Measurements from ENCODE around the gene RAET1E.
A peak's percentile ranks its signal among the peaks of the same experiment; 100 is the strongest.
"Not testable (repeated sequence)": the region's sequence is repeated elsewhere in the genome, so short reads cannot be mapped to it uniquely, and the experiment has no call there.

The RAET1E gene

DNA sequence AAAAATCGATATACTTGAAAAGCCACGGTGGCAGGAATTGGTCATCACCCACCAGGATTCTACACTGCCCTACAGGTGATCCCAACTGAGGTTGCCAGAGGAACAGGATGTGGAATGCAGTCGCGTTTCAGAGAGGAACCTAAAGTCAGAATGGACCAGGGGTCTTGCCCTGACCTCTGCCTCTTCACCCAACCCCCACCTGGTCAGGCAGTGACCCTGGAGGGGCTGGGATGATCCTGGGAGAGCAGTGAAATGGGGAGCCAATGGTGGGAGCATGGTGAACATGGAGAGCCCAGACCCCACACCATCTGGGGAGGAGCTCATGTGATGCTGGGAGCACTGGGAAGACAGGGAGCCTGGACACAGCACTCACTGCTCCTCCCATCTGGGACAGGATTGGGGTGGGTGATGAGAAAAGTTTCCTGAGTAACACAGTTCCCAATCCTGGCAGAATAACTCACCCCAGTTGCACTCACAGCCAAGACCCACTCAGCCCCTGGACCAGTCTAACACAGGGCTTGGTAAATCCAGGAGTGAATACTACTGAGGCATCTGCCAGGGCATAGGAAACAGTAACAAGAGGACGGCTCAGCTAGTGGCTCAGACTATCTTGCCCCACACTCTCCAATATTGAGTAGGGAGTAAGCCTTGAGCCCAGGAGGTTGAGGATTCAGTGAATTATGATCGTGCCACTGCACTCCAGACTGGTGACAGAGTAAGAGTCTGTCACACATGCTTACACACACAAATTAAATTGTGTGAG lies 42.2 kb upstream of the RAET1E start:
- Histone ChIP-seq H3F3A (ENCODE audit: insufficient read depth) (no peaks in the 10 kb centered on the region; the same call in 1 of the 2 replicates), H3K79me2 (ENCODE audit: insufficient read depth, low read length) (no peaks in the 10 kb centered on the region), H3K36me3 (ENCODE audit: low read length) (no peaks in the 10 kb centered on the region), H4K20me1 (ENCODE audit: low read depth, low read length) (no peaks in the 10 kb centered on the region), H3K9ac (ENCODE audit: low read length) (no peak overlapping the region), H3K27ac (ENCODE audit: low read depth, low read length) (no peak overlapping the region), H3K4me3 (ENCODE audit: insufficient read depth, low read length, poor library complexity, severe bottlenecking) (no peak overlapping the region), H2AFZ (ENCODE audit: low read depth, low read length, severe bottlenecking) (no peak overlapping the region), H3K9me3 (ENCODE audit: insufficient read depth, low read length) (no peaks in the 10 kb centered on the region), H3K9me2 (replicated peaks; ENCODE audit: insufficient read depth, low read length) (no peaks in the 10 kb centered on the region), H3K4me2 (ENCODE audit: low read depth, low read length, poor library complexity, severe bottlenecking) (no peak overlapping the region), H3K27me3 (ENCODE audit: low read length) (no peaks in the 10 kb centered on the region)
- TF ChIP-seq EZH2phosphoT487 (conservative IDR thresholded peaks at IDR 0.05; ENCODE audit: low read length), result no peak
- TF ChIP-seq, protein P1, sequence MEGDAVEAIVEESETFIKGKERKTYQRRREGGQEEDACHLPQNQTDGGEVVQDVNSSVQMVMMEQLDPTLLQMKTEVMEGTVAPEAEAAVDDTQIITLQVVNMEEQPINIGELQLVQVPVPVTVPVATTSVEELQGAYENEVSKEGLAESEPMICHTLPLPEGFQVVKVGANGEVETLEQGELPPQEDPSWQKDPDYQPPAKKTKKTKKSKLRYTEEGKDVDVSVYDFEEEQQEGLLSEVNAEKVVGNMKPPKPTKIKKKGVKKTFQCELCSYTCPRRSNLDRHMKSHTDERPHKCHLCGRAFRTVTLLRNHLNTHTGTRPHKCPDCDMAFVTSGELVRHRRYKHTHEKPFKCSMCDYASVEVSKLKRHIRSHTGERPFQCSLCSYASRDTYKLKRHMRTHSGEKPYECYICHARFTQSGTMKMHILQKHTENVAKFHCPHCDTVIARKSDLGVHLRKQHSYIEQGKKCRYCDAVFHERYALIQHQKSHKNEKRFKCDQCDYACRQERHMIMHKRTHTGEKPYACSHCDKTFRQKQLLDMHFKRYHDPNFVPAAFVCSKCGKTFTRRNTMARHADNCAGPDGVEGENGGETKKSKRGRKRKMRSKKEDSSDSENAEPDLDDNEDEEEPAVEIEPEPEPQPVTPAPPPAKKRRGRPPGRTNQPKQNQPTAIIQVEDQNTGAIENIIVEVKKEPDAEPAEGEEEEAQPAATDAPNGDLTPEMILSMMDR (IDR thresholded peaks at IDR 0.05; ENCODE audit: insufficient read depth, low read length, poor library complexity, severe bottlenecking), result no peak

DNA sequence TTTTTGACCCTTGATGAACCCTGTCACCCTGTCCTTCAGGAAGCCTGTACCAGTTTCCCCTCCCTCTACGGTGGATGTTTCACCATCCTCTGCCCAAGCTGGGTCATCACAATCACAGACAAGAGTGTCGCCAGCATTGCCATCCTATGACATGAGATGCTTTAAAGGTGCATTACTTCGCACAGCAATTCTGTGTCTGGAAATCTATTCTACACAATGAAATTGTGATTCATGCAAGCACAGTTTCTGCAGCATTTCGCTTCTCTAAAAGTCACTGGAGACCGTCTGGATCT lies 41.4 kb upstream of the RAET1E start:
- Histone ChIP-seq H3F3A (ENCODE audit: insufficient read depth) (no peaks in the 10 kb centered on the region; the same call in 1 of the 2 replicates), H3K9ac (ENCODE audit: low read length) (no peak overlapping the region), H3K79me2 (ENCODE audit: insufficient read depth, low read length) (no peaks in the 10 kb centered on the region), H4K20me1 (ENCODE audit: low read depth, low read length) (no peaks in the 10 kb centered on the region), H3K36me3 (ENCODE audit: low read length) (no peaks in the 10 kb centered on the region), H3K9me3 (ENCODE audit: insufficient read depth, low read length) (no peaks in the 10 kb centered on the region), H3K4me2 (ENCODE audit: low read depth, low read length, poor library complexity, severe bottlenecking) (no peak overlapping the region), H2AFZ (ENCODE audit: low read depth, low read length, severe bottlenecking) (no peak overlapping the region), H3K27me3 (ENCODE audit: low read length) (no peaks in the 10 kb centered on the region), H3K9me2 (replicated peaks; ENCODE audit: insufficient read depth, low read length) (no peaks in the 10 kb centered on the region), H3K27ac (ENCODE audit: low read depth, low read length) (no peak overlapping the region), H3K4me3 (ENCODE audit: insufficient read depth, low read length, poor library complexity, severe bottlenecking) (no peak overlapping the region)
- TF ChIP-seq EZH2phosphoT487 (conservative IDR thresholded peaks at IDR 0.05; ENCODE audit: low read length), result no peak
- TF ChIP-seq, protein P1 (IDR thresholded peaks at IDR 0.05; ENCODE audit: insufficient read depth, low read length, poor library complexity, severe bottlenecking), result no peak

DNA sequence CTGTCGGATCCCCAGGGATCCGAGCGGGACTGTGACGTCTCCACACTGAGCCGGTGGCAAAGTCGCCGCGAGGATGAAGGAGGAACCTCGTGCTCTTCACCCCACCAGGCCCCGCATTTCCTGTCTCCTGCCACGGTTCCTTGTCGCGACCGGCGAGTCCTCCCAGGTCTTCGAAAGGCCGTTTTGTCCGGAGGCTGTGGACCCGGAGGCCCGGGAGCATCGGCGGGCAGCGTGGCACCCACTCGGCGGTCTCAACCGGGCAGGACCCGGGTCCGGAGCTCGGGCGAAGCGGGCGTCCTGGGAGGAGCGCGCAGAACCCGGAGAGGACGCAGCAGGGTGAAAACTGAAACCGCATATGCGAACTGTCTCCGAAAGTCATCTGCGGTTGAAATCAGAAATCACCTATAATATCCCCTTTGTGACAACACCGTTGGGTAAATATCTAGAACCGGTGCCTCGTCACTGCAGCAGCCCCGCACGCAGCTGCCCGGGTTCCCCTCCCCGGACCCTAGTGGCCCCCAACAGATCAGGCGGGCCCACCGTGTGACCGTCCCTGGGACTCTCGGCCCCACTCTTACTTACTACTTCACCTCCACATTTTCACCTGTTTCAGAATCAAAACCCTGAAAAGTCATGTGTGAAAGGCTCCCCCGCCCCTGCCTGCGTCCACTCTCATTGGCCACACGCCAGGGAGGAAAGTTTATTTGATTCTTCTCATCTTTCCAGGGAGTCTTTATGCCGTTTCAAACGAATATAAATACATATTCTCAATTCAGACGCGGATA lies 40.9 kb upstream of the RAET1E start:
- Histone ChIP-seq H2AFZ (ENCODE audit: low read depth, low read length, severe bottlenecking) (peak overlapping the region; percentile 92), H3K27me3 (ENCODE audit: low read length) (no peaks in the 10 kb centered on the region)

DNA sequence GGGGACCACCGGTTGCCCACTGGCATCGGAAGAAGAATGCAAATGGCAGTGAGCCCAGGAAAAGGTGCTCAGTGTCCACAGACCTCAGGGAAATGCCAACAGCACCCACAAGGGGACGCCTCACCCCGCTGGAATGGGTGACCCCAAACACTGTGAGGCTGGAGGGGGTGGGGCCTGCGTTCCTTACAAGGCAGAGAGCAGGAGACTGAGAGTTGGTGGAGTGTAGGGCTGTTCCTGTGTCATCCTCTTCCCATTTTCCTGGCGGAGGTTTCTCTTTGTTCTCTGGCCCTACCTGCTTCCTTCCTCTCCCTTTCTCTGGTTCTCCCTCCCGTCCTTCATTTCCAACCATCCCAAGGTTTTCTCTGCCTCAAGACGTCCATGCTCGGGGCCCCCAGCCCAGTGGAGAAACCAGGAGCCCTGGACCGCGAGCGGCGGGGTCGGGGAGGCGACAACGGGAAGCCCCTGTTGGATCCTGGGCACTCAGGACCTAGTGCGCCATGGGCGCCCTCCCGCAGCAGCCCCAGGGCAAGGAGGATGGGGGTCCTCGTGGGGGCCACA lies 40.2 kb upstream of the RAET1E start:
- peak overlapping the region; percentile 52 for H3K9ac ChIP-seq (ENCODE audit: low read length)
- not testable (repeated sequence) for H4K20me1 ChIP-seq (ENCODE audit: low read depth, low read length); H3K27me3 ChIP-seq (ENCODE audit: low read length); H3K79me2 ChIP-seq (ENCODE audit: insufficient read depth, low read length); H3F3A ChIP-seq (ENCODE audit: insufficient read depth); H3K36me3 ChIP-seq (ENCODE audit: low read length); H3K9me3 ChIP-seq (ENCODE audit: insufficient read depth, low read length); H3K9me2 ChIP-seq (replicated peaks; ENCODE audit: insufficient read depth, low read length); H3K27ac ChIP-seq (ENCODE audit: low read depth, low read length)
- H2AFZ ChIP-seq (ENCODE audit: low read depth, low read length, severe bottlenecking), result peak overlapping the region; percentile 92
- peak overlapping the region; percentile 80 for H3K4me2 ChIP-seq (ENCODE audit: low read depth, low read length, poor library complexity, severe bottlenecking)
- peak overlapping the region; percentile 51 for H3K4me3 ChIP-seq (ENCODE audit: insufficient read depth, low read length, poor library complexity, severe bottlenecking)

More for the DNA sequence above, 40.9 kb upstream of the RAET1E start:
- H3K4me2 ChIP-seq (ENCODE audit: low read depth, low read length, poor library complexity, severe bottlenecking), result peak overlapping the region; percentile 80
- H3K4me3 ChIP-seq (ENCODE audit: insufficient read depth, low read length, poor library complexity, severe bottlenecking), result peak overlapping the region; percentile 51
- no peaks in the 10 kb centered on the region; the same call in 1 of the 2 replicates for H3F3A ChIP-seq (ENCODE audit: insufficient read depth)
- H4K20me1 ChIP-seq (ENCODE audit: low read depth, low read length), result no peaks in the 10 kb centered on the region
- no peak overlapping the region for H3K27ac ChIP-seq (ENCODE audit: low read depth, low read length)
- H3K9me2 ChIP-seq (replicated peaks; ENCODE audit: insufficient read depth, low read length), result no peaks in the 10 kb centered on the region
- H3K36me3 ChIP-seq (ENCODE audit: low read length), result no peaks in the 10 kb centered on the region
- TF ChIP-seq EZH2phosphoT487 (conservative IDR thresholded peaks at IDR 0.05; ENCODE audit: low read length), result no peak
- TF ChIP-seq, protein P1 (IDR thresholded peaks at IDR 0.05; ENCODE audit: insufficient read depth, low read length, poor library complexity, severe bottlenecking), result no peak
- H3K9me3 ChIP-seq (ENCODE audit: insufficient read depth, low read length), result no peaks in the 10 kb centered on the region
- H3K79me2 ChIP-seq (ENCODE audit: insufficient read depth, low read length), result no peaks in the 10 kb centered on the region
- peak overlapping the region; percentile 52 for H3K9ac ChIP-seq (ENCODE audit: low read length)

Measured in SU-DHL-6 (cell line).